GM12891 (cell line): ENCODE results near the gene SHROOM4.

Experiments
- POLR2A ChIP-seq: IDR thresholded peaks from 2 replicates; pipeline ENCODE4 v1.6.1; 2011; ENCODE audit warnings: low read depth, low read length, control low read depth
- POLR2AphosphoS5 ChIP-seq: IDR thresholded peaks from 2 replicates; pipeline ENCODE4 v1.6.1; 2011; ENCODE audit warnings: low read depth, low read length, control low read depth
- TAF1 ChIP-seq: IDR thresholded peaks from 2 replicates; pipeline ENCODE4 v1.6.1; 2011; ENCODE audit warnings: low read depth, low read length, control low read depth

GRCh38 chrX:50704360-50704759 lies 109.6 kb downstream of the SHROOM4 start:
- TF ChIP-seq POLR2A (no peak), POLR2AphosphoS5 (no peak), TAF1 (no peak)
